H9 (cell line): ENCODE results near the gene PRDM2. TPM values are rescaled to one million over a fixed set of nuclear protein-coding genes. Genes with fewer than 3 reads are reported as not detected.

ENCODE experiments used
- DNase-seq: peaks from one replicate; pipeline ENCODE4 v3.0.0-alpha.2; 2017
- H2AFZ ChIP-seq: one replicate; pipeline ENCODE4 v1.6.1; 2013; ENCODE audit warnings: mild to moderate bottlenecking, low read length, control low read depth, moderate library complexity
- H2AK5ac ChIP-seq: 2 replicates; pipeline ENCODE4 v1.6.1; 2013; ENCODE audit warnings: low read length, control low read depth, mixed read lengths; ENCODE audit not compliant: insufficient read length
- H2BK120ac ChIP-seq: one replicate; pipeline ENCODE4 v1.6.1; 2013; ENCODE audit warnings: low read depth, mild to moderate bottlenecking, low read length, control low read depth, inconsistent platforms; ENCODE audit not compliant: poor library complexity, severe bottlenecking
- H2BK12ac ChIP-seq: 2 replicates; pipeline ENCODE4 v1.6.1; 2013; ENCODE audit warnings: low read length, control low read depth, mixed read lengths, low read depth; ENCODE audit not compliant: insufficient read length
- H2BK15ac ChIP-seq: 2 replicates; pipeline ENCODE4 v1.6.1; 2013; ENCODE audit warnings: low read depth, low read length, control low read depth
- H2BK20ac ChIP-seq: one replicate; pipeline ENCODE4 v1.6.1; 2013; ENCODE audit warnings: low read depth, mild to moderate bottlenecking, low read length, control low read depth, inconsistent platforms; ENCODE audit not compliant: poor library complexity, severe bottlenecking
- H2BK5ac ChIP-seq: 2 replicates; pipeline ENCODE4 v1.6.1; 2013; ENCODE audit warnings: low read length, control low read depth, mixed read lengths; ENCODE audit not compliant: insufficient read length
- H3K14ac ChIP-seq: 2 replicates; pipeline ENCODE4 v1.6.1; 2013; ENCODE audit warnings: low read length, control low read depth; ENCODE audit not compliant: insufficient read depth
- H3K18ac ChIP-seq: 2 replicates; pipeline ENCODE4 v1.6.1; 2013; ENCODE audit warnings: low read depth, mild to moderate bottlenecking, mixed read lengths, low read length, control low read depth; ENCODE audit not compliant: insufficient read length
- H3K23ac ChIP-seq: 2 replicates; pipeline ENCODE4 v1.6.1; 2013; ENCODE audit warnings: low read length, control low read depth, mixed read lengths, low read depth; ENCODE audit not compliant: insufficient read length
- H3K23me2 ChIP-seq: 2 replicates; pipeline ENCODE4 v1.6.1; 2013; ENCODE audit warnings: low read depth, mild to moderate bottlenecking, mixed read lengths, low read length, control low read depth; ENCODE audit not compliant: insufficient read length, poor library complexity, severe bottlenecking
- H3K27ac ChIP-seq: 2 replicates; pipeline ENCODE4 v1.5.1; 2013; ENCODE audit warnings: low read length, control low read depth, mixed read lengths, low read depth; ENCODE audit not compliant: insufficient read length
- H3K27me3 ChIP-seq: 2 replicates; pipeline ENCODE4 v1.6.1; 2013; ENCODE audit warnings: low read length, control low read depth, inconsistent platforms; ENCODE audit not compliant: insufficient read depth
- H3K4ac ChIP-seq: 2 replicates; pipeline ENCODE4 v1.6.1; 2013; ENCODE audit warnings: low read depth, mild to moderate bottlenecking, control low read depth, inconsistent platforms, low read length, moderate library complexity
- H3K4me1 ChIP-seq: 2 replicates; pipeline ENCODE4 v1.6.1; 2013; ENCODE audit warnings: low read length, control low read depth, inconsistent platforms; ENCODE audit not compliant: insufficient read depth
- H3K4me2 ChIP-seq: 2 replicates; pipeline ENCODE4 v1.6.1; 2013; ENCODE audit warnings: low read length, control low read depth, mixed read lengths; ENCODE audit not compliant: insufficient read length, insufficient read depth
- H3K56ac ChIP-seq: 2 replicates; pipeline ENCODE4 v1.6.1; 2013; ENCODE audit warnings: low read depth, mild to moderate bottlenecking, mixed read lengths, low read length, control low read depth; ENCODE audit not compliant: insufficient read length
- H3K79me1 ChIP-seq: 2 replicates; pipeline ENCODE4 v1.6.1; 2013; ENCODE audit warnings: low read depth, mild to moderate bottlenecking, moderate library complexity, low read length, control low read depth, inconsistent platforms; ENCODE audit not compliant: insufficient read depth, poor library complexity, severe bottlenecking
- H3K79me2 ChIP-seq: 2 replicates; pipeline ENCODE4 v1.6.1; 2013; ENCODE audit warnings: low read length, control low read depth, inconsistent platforms; ENCODE audit not compliant: insufficient read depth
- H3K9ac ChIP-seq: 2 replicates; pipeline ENCODE4 v1.6.1; 2013; ENCODE audit warnings: low read length, control low read depth, mixed read lengths; ENCODE audit not compliant: insufficient read length; ENCODE audit errors: extremely low read depth
- H3K9me3 ChIP-seq: one replicate; pipeline ENCODE4 v1.6.1; 2013; ENCODE audit warnings: low read depth, low read length, inconsistent platforms; ENCODE audit not compliant: control insufficient read depth
- H3T11ph ChIP-seq: one replicate; pipeline ENCODE4 v1.6.1; 2013; ENCODE audit warnings: mild to moderate bottlenecking, low read length, control low read depth, inconsistent platforms
- H4K20me1 ChIP-seq: one replicate; pipeline ENCODE4 v1.6.1; 2013; ENCODE audit not compliant: control insufficient read depth, insufficient read length, insufficient read depth
- H4K5ac ChIP-seq: 2 replicates; pipeline ENCODE4 v1.6.1; 2013; ENCODE audit warnings: low read depth, mild to moderate bottlenecking, mixed read lengths, low read length, control low read depth; ENCODE audit not compliant: insufficient read length
- H4K8ac ChIP-seq: replicated peaks from 2 replicates; pipeline ENCODE4 v1.6.1; 2013; ENCODE audit warnings: low read length, control low read depth, mixed read lengths, low read depth; ENCODE audit not compliant: insufficient read length
- H4K91ac ChIP-seq: 2 replicates; pipeline ENCODE4 v1.6.1; 2013; ENCODE audit warnings: low read depth, mild to moderate bottlenecking, moderate library complexity, mixed read lengths, low read length, control low read depth; ENCODE audit not compliant: insufficient read length
- H3K27ac Mint-ChIP-seq, 3 experiments: 2 replicates in 2 of 3; 3 replicates in 1 of 3; pipeline ENCODE4 v1.8.0; 2020 to 2021; ENCODE audit warnings: mixed read lengths in 3 of 3, mild to moderate bottlenecking in 1 of 3, moderate library complexity in 1 of 3
- H3K27me3 Mint-ChIP-seq: 2 replicates; pipeline ENCODE4 v1.8.0; 2021; ENCODE audit warnings: low read depth, mild to moderate bottlenecking, moderate library complexity, mixed read lengths
- H3K36me3 Mint-ChIP-seq, 3 experiments: 2 replicates in 2 of 3; 3 replicates in 1 of 3; pipeline ENCODE4 v1.8.0; 2020 to 2021; ENCODE audit warnings: low read depth in 3 of 3, mixed read lengths in 3 of 3; ENCODE audit not compliant: insufficient read depth in 1 of 3
- H3K4me1 Mint-ChIP-seq, 2 experiments: 2 replicates each; pipeline ENCODE4 v1.8.0; 2020; ENCODE audit warnings: mixed read lengths in 2 of 2
- H3K4me3 Mint-ChIP-seq, 2 experiments: 2 replicates in 1 of 2; 3 replicates in 1 of 2; pipeline ENCODE4 v1.8.0; 2020 to 2021; ENCODE audit warnings: mild to moderate bottlenecking in 2 of 2, mixed read lengths in 2 of 2, moderate library complexity in 1 of 2
- H3K9me3 Mint-ChIP-seq, 2 experiments: 2 replicates in 1 of 2; 3 replicates in 1 of 2; pipeline ENCODE4 v1.8.0; 2020; ENCODE audit warnings: mild to moderate bottlenecking in 2 of 2, mixed read lengths in 2 of 2, moderate library complexity in 1 of 2
- CTCF ChIP-seq: fragments of 200-600 bp; sonication (generic); conservative IDR thresholded peaks from 3 replicates; pipeline ENCODE4 v1.8.0; 2021; ENCODE audit warnings: antibody characterized with exemption, mild to moderate bottlenecking
- WGBS: extraction: QIAGEN DNeasy Blood & Tissue Kit; methylation state at CpG from one replicate; pipeline ENCODE4 v1.1.7; 2013; ENCODE audit warnings: missing lambda C conversion rate, low lambda C conversion rate, mixed read lengths; ENCODE audit not compliant: insufficient read length; ENCODE audit errors: extremely low coverage; 5-methylcytosine and 5-hydroxymethylcytosine counted together
- total RNA-seq: library from RNA; stranded (reverse); gene quantifications from 2 replicates; pipeline ENCODE4 v1.2.1, GENCODE V29; 2021

Gene PRDM2
- total RNA-seq, 1 experiment from 2014 or later = 24.5 TPM

GRCh38 chr1:13769212-13769611 is 69.2 kb downstream of the PRDM2 start:
- H2AK5ac ChIP-seq = no peak overlapping the region
- H3K9ac ChIP-seq = no peak overlapping the region
- no peak overlapping the region for H4K5ac ChIP-seq
- no peak overlapping the region for H2AFZ ChIP-seq
- no peaks in the 10 kb centered on the region for H3K9me3 Mint-ChIP-seq
- H3K4me2 ChIP-seq = no peak overlapping the region
- H2BK20ac ChIP-seq = no peak overlapping the region
- no peak overlapping the region for H2BK12ac ChIP-seq
- no peaks in the 10 kb centered on the region for H3K9me3 ChIP-seq
- H3K4me1 Mint-ChIP-seq = peaks cover 9 to 11% of the 10 kb centered on the region in 2 experiments
- no peak overlapping the region for H3K27ac ChIP-seq
- H3K36me3 Mint-ChIP-seq = peaks cover 0 to 5% (median 4%) of the 10 kb centered on the region in 3 experiments; a peak in 5 of 7 replicates
- no peaks in the 10 kb centered on the region for H3K23me2 ChIP-seq
- H3K18ac ChIP-seq = no peak overlapping the region
- peaks cover 5% of the 10 kb centered on the region; the same call in 1 of the 2 replicates for H3K79me2 ChIP-seq
- no peak overlapping the region for H2BK15ac ChIP-seq
- no peak for TF ChIP-seq CTCF
- no peak overlapping the region for H3T11ph ChIP-seq
- no peak overlapping the region for H4K8ac ChIP-seq
- no peak overlapping the region for H3K4me3 Mint-ChIP-seq
- H3K79me1 ChIP-seq = peaks cover 3% of the 10 kb centered on the region
- H3K27me3 ChIP-seq = no peaks in the 10 kb centered on the region
- no peak overlapping the region for H4K91ac ChIP-seq
- no peaks in the 10 kb centered on the region for H3K27me3 Mint-ChIP-seq
- no peaks in the 10 kb centered on the region for H4K20me1 ChIP-seq
- H2BK120ac ChIP-seq = no peak overlapping the region
- no peak overlapping the region for H3K4ac ChIP-seq
- no peak overlapping the region for H3K56ac ChIP-seq
- H3K14ac ChIP-seq = no peak overlapping the region
- no peaks in the 10 kb centered on the region; the same call in 1 of the 2 replicates for H3K4me1 ChIP-seq
- WGBS = no CpG with 5 or more reads among the region's 5 CpGs
- DNase-seq = no peak
- no peak overlapping the region for H2BK5ac ChIP-seq
- no peak overlapping the region for H3K23ac ChIP-seq
- peak overlapping the region in 1 of 3 experiments; percentile 44; a peak in 1 of 7 replicates for H3K27ac Mint-ChIP-seq
